Midbrain (tissue), 1 donor: ENCODE results near the gene CPLX4.

Experiments used
- DNase-seq: peaks from one replicate; lab custom pipeline; 2025; lab: John Stamatoyannopoulos, UW

The CPLX4 gene

GRCh38 chr18:59318460-59319050, at the start of gene CPLX4:
Gene CPLX4 (minus strand): TSS chr18:59318649. CDS start chr18:59318462, 187 bp downstream.
- no peak for DNase-seq

GRCh38 chr18:59360381-59360780, 41.9 kb upstream of the CPLX4 start:
- no peak for DNase-seq

GRCh38 chr18:59359576-59359952, 41.1 kb upstream of the CPLX4 start:
- no peak for DNase-seq

- peak; percentile 97 for DNase-seq
Measured at GRCh38 chr18:59358712-59359575, 40.5 kb upstream of the CPLX4 start, which contains the start of gene LMAN1. Gene LMAN1 (minus strand): TSS chr18:59359265. CDS start chr18:59359244, 21 bp downstream.

- peak; percentile 15 for DNase-seq
Measured at GRCh38 chr18:59358414-59358711, 39.9 kb upstream of the CPLX4 start.

GRCh38 chr18:59357928-59358327, 39.5 kb upstream of the CPLX4 start:
- DNase-seq: no peak

- no peak for DNase-seq
Measured at GRCh38 chr18:59354731-59355130, 36.3 kb upstream of the CPLX4 start.

- no peak for DNase-seq
Measured at GRCh38 chr18:59353079-59353680, 34.7 kb upstream of the CPLX4 start.

- DNase-seq: no peak
Measured at GRCh38 chr18:59352250-59352855, 33.9 kb upstream of the CPLX4 start.

GRCh38 chr18:59345556-59345955, 27.1 kb upstream of the CPLX4 start:
- no peak for DNase-seq

- DNase-seq: no peak
Measured at GRCh38 chr18:59344996-59345395, 26.5 kb upstream of the CPLX4 start.

- DNase-seq: no peak
Measured at GRCh38 chr18:59343926-59344325, 25.5 kb upstream of the CPLX4 start.

- no peak for DNase-seq
Measured at GRCh38 chr18:59340817-59341216, 22.4 kb upstream of the CPLX4 start.

GRCh38 chr18:59340312-59340711, 21.9 kb upstream of the CPLX4 start:
- DNase-seq: no peak

GRCh38 chr18:59332986-59333385, 14.5 kb upstream of the CPLX4 start:
- no peak for DNase-seq

GRCh38 chr18:59328683-59329082, 10.2 kb upstream of the CPLX4 start:
- no peak for DNase-seq

- no peak for DNase-seq
Measured at GRCh38 chr18:59325965-59326364, 7.5 kb upstream of the CPLX4 start.

- no peak for DNase-seq
Measured at GRCh38 chr18:59324623-59324971, 6.1 kb upstream of the CPLX4 start.

GRCh38 chr18:59323931-59324622, 5.6 kb upstream of the CPLX4 start:
- no peak for DNase-seq

- DNase-seq: no peak
Measured at GRCh38 chr18:59311631-59312030, 6.8 kb downstream of the CPLX4 start.

- no peak for DNase-seq
Measured at GRCh38 chr18:59308938-59309260, 9.6 kb downstream of the CPLX4 start.

GRCh38 chr18:59308248-59308937, 10.1 kb downstream of the CPLX4 start:
- DNase-seq: peak; percentile 68
